Chondrocyte (in vitro differentiated cells): ENCODE results near the gene ITPKB. TPM values are rescaled to one million over a fixed set of nuclear protein-coding genes. Genes with fewer than 3 reads are reported as not detected.
"Not testable (repeated sequence)": the region's sequence is repeated elsewhere in the genome, so short reads cannot be mapped to it uniquely, and the experiment has no call there.

ENCODE experiments used
- DNase-seq: peaks from one replicate; pipeline ENCODE4 v3.0.0; 2021; ENCODE audit warnings: mixed read lengths, low spot score
- H3K27ac Mint-ChIP-seq: one replicate; pipeline ENCODE4 v1.8.0; 2021; ENCODE audit warnings: mild to moderate bottlenecking, moderate library complexity, mixed read lengths; ENCODE audit not compliant: unreplicated experiment
- H3K27me3 Mint-ChIP-seq: 2 replicates; pipeline ENCODE4 v1.8.0; 2021; ENCODE audit warnings: low read depth, mixed read lengths
- H3K36me3 Mint-ChIP-seq: 2 replicates; pipeline ENCODE4 v1.8.0; 2021; ENCODE audit warnings: low read depth, mixed read lengths
- H3K4me1 Mint-ChIP-seq: 2 replicates; pipeline ENCODE4 v1.8.0; 2021; ENCODE audit warnings: low read depth, mild to moderate bottlenecking, mixed read lengths
- H3K4me3 Mint-ChIP-seq: one replicate; pipeline ENCODE4 v1.8.0; 2021; ENCODE audit warnings: mild to moderate bottlenecking, moderate library complexity, mixed read lengths; ENCODE audit not compliant: unreplicated experiment
- H3K9me3 Mint-ChIP-seq: 2 replicates; pipeline ENCODE4 v1.8.0; 2021; ENCODE audit warnings: low read depth, mixed read lengths
- CTCF ChIP-seq: fragments of 200-600 bp; sonication (generic); IDR thresholded peaks from 2 replicates; pipeline ENCODE4 v1.5.0; 2021; ENCODE audit warnings: antibody characterized with exemption, mild to moderate bottlenecking, moderate library complexity
- total RNA-seq: library from RNA; stranded (reverse); gene quantifications from 3 replicates; pipeline ENCODE4 v1.2.1, GENCODE V29; 2021

ITPKB gene
- total RNA-seq, 1 donor from 2014 or later, result 13.4 TPM

GRCh38 chr1:226601456-226601855 is 137.6 kb downstream of the ITPKB start:
- peaks cover 32% of the 10 kb centered on the region for H3K4me1 Mint-ChIP-seq
- H3K9me3 Mint-ChIP-seq, result peaks cover under 1% of the 10 kb centered on the region
- peaks cover 8% of the 10 kb centered on the region for H3K27me3 Mint-ChIP-seq
- no peak overlapping the region for H3K4me3 Mint-ChIP-seq
- no peak overlapping the region for H3K27ac Mint-ChIP-seq
- DNase-seq, result peak; percentile 43
- H3K36me3 Mint-ChIP-seq, result peaks cover 1% of the 10 kb centered on the region
- TF ChIP-seq CTCF, result no peak

GRCh38 chr1:226600254-226600653 is 138.8 kb downstream of the ITPKB start:
- Mint-ChIP-seq H3K36me3 (peaks cover 5% of the 10 kb centered on the region), H3K27me3 (peaks cover 11% of the 10 kb centered on the region), H3K9me3 (peaks cover 10% of the 10 kb centered on the region), H3K4me1 (peaks cover 30% of the 10 kb centered on the region), H3K27ac (peak overlapping the region; percentile 49), H3K4me3 (no peak overlapping the region)
- DNase-seq, result peak; percentile 68
- TF ChIP-seq CTCF, result no peak

GRCh38 chr1:226599636-226600238 is 139.3 kb downstream of the ITPKB start:
- Mint-ChIP-seq H3K36me3 (peaks cover 6% of the 10 kb centered on the region), H3K9me3 (peaks cover 12% of the 10 kb centered on the region), H3K4me3 (no peak overlapping the region), H3K27me3 (peaks cover 11% of the 10 kb centered on the region), H3K4me1 (peaks cover 24% of the 10 kb centered on the region), H3K27ac (peak overlapping the region; percentile 49)
- no peak for TF ChIP-seq CTCF
- DNase-seq, result peak; percentile 18

GRCh38 chr1:226598955-226599354 is 140.1 kb downstream of the ITPKB start:
- peaks cover 17% of the 10 kb centered on the region for H3K4me1 Mint-ChIP-seq
- H3K9me3 Mint-ChIP-seq, result peaks cover 12% of the 10 kb centered on the region
- H3K4me3 Mint-ChIP-seq, H3K27ac Mint-ChIP-seq, H3K36me3 Mint-ChIP-seq, DNase-seq: not testable (repeated sequence)
- H3K27me3 Mint-ChIP-seq, result peaks cover 16% of the 10 kb centered on the region

- peaks cover 21% of the 10 kb centered on the region for H3K27me3 Mint-ChIP-seq
- H3K9me3 Mint-ChIP-seq, result peaks cover 12% of the 10 kb centered on the region
- H3K27ac Mint-ChIP-seq, result no peak overlapping the region
- no peak overlapping the region for H3K4me3 Mint-ChIP-seq
- TF ChIP-seq CTCF, result no peak
- peak; percentile 37 for DNase-seq
- peaks cover 6% of the 10 kb centered on the region for H3K36me3 Mint-ChIP-seq
- peaks cover 12% of the 10 kb centered on the region for H3K4me1 Mint-ChIP-seq
Measured at GRCh38 chr1:226598455-226598849, 140.6 kb downstream of the ITPKB start.
